Gastrocnemius medialis (tissue), 4 donors: ENCODE data around the gene PAX8.

Experiments used
- POLR2A ChIP-seq, 2 donors: fragments of 450-650 bp; IDR thresholded peaks; one replicate each; pipeline ENCODE4 v1.6.1; 2017; ENCODE audit warnings: antibody characterized with exemption in 2 of 2, mild to moderate bottlenecking in 2 of 2, moderate library complexity in 2 of 2
- TF ChIP-seq, protein P1 (sequence below), 5 experiments: fragments of 450-650 bp in 3 of 5; fragments of 200-600 bp in 2 of 5; sonication (generic) in 2 of 5; IDR thresholded peaks in 4 of 5; conservative IDR thresholded peaks in 1 of 5; 1 replicate in 4 of 5; 2 replicates in 1 of 5; pipeline ENCODE4 v1.5.1; 2016 to 2019; ENCODE audit warnings: antibody characterized with exemption in 5 of 5, mild to moderate bottlenecking in 3 of 5, moderate library complexity in 3 of 5

DNA sequence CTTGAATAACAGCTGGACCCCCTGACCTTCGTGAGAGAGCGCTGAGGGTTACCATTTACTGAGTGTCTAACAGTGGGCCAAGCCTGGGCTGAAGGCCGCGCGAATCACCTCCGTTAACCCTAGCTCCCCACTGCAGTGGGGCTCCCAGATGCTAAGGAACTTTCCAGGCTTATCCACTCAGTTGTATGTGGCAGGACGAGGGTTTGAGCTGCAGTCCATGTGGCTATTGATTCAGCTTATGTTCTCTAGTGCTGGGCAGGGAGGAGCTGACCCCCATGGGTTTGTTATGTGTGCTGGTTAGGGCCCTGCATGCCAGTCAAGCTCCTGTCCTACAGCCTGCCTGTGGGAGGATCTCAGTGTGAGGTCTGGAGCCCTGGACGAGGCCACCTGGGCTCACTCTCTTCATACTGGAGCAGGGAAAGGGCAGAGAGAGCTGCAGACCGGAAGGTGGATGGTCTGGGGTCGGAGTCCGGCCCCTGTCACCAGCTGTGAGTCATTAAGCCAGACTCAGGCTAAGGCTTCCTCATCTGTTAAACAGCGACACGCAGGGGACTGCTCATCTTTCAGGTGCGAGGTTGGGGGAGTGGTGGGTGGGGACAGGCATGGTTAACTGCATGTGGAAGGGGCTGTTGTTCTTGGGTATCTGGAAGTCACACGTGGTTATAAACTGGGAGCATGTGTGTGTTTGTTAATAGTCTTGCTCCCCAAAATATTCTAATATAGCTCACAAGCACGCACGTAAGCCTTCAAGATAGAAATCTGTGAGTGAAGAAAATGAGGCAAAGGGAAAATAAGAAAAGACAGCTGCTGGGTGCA, 98.4 kb downstream of the PAX8 start:
- TF ChIP-seq, protein P1, sequence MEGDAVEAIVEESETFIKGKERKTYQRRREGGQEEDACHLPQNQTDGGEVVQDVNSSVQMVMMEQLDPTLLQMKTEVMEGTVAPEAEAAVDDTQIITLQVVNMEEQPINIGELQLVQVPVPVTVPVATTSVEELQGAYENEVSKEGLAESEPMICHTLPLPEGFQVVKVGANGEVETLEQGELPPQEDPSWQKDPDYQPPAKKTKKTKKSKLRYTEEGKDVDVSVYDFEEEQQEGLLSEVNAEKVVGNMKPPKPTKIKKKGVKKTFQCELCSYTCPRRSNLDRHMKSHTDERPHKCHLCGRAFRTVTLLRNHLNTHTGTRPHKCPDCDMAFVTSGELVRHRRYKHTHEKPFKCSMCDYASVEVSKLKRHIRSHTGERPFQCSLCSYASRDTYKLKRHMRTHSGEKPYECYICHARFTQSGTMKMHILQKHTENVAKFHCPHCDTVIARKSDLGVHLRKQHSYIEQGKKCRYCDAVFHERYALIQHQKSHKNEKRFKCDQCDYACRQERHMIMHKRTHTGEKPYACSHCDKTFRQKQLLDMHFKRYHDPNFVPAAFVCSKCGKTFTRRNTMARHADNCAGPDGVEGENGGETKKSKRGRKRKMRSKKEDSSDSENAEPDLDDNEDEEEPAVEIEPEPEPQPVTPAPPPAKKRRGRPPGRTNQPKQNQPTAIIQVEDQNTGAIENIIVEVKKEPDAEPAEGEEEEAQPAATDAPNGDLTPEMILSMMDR (IDR thresholded peaks at IDR 0.05 in 4 of 5, conservative IDR thresholded peaks at IDR 0.05 in 1 of 5): no peak
- TF ChIP-seq POLR2A (IDR thresholded peaks at IDR 0.05): no peak
